GM12878 (cell line): ENCODE data around the gene NRXN3. TPM values are rescaled to one million over a fixed set of nuclear protein-coding genes. Genes with fewer than 3 reads are reported as not detected.

ENCODE experiments used
- ATAC-seq: fragments of 200-7000 bp; cut with Tn5 transposase; 3 replicates; pipeline ENCODE4 v1.9.1; 2020; ENCODE audit warnings: mild to moderate bottlenecking, moderate library complexity
- BruUV-seq: library from RNA; stranded (reverse); fragments of 400-500 nt; replicated peaks from 2 replicates; lab custom pipeline; 2021; lab: Mats Ljungman, UMichigan
- CTCF ChIA-PET: fragments of 300-600 bp; sonication (Branson Sonifier 250); formaldehyde crosslinking; extraction: SDS; loops from one replicate; lab custom pipeline; 2021; ENCODE audit warnings: inconsistent platforms; lab: Yijun Ruan, JAX
- POLR2A ChIA-PET: fragments of 350-600 bp; formaldehyde crosslinking; extraction: SDS; loops from one replicate; lab custom pipeline; 2021; ENCODE audit warnings: inconsistent platforms; lab: Charles Lee
- RAD21 ChIA-PET: fragments of 300-600 bp; sonication (Branson Sonifier 250); formaldehyde crosslinking; loops from one replicate; lab custom pipeline; 2023; ENCODE audit warnings: antibody characterized with exemption; ENCODE audit not compliant: unreplicated experiment; lab: Charles Lee
- SMC1A ChIA-PET: fragments of 300-600 bp; sonication (Branson Sonifier 250); formaldehyde crosslinking; loops from one replicate; lab custom pipeline; 2023; ENCODE audit not compliant: unreplicated experiment, uncharacterized antibody; lab: Charles Lee
- DNase-seq: peaks from one replicate; pipeline ENCODE4 v3.0.0-alpha.2; 2011; ENCODE audit warnings: low read depth, low spot score
- FAIRE-seq: peaks from 3 replicates; lab custom pipeline; 2011; peaks lifted over from hg19 to GRCh38; lab: Jason Lieb, UNC
- H2AFZ ChIP-seq: 2 replicates; pipeline ENCODE4 v1.6.0; 2011; ENCODE audit warnings: low read depth, low read length, control low read depth; ENCODE audit not compliant: control insufficient read depth
- H3K27ac ChIP-seq: 2 replicates; pipeline ENCODE4 v1.5.1; 2011; ENCODE audit warnings: control low read depth; ENCODE audit not compliant: control insufficient read depth, insufficient read depth
- H3K27me3 ChIP-seq, 2 experiments: replicated peaks in 1 of 2; 2 replicates each; pipeline versions ENCODE4 v1.6.0 to v1.6.1; 2011; ENCODE audit warnings: low read length in 1 of 2; ENCODE audit not compliant: control insufficient read depth in 2 of 2, insufficient read depth in 2 of 2
- H3K36me3 ChIP-seq, 2 experiments: 2 replicates each; pipeline ENCODE4 v1.5.1; 2011; ENCODE audit warnings: low read length in 1 of 2; ENCODE audit not compliant: control insufficient read depth in 2 of 2, insufficient read depth in 2 of 2
- H3K4me1 ChIP-seq: 2 replicates; pipeline ENCODE4 v1.6.1; 2011; ENCODE audit warnings: mild to moderate bottlenecking, low read length, moderate library complexity, mixed read lengths; ENCODE audit not compliant: control insufficient read depth, insufficient read depth
- H3K4me2 ChIP-seq: 2 replicates; pipeline ENCODE4 v1.6.0; 2011; ENCODE audit warnings: control low read depth; ENCODE audit not compliant: control insufficient read depth, insufficient read depth
- H3K4me3 ChIP-seq: fragments of 200-600 bp; sonication (generic); 2 replicates; pipeline ENCODE4 v1.5.1; 2016
- H3K79me2 ChIP-seq: 2 replicates; pipeline ENCODE4 v1.6.0; 2011; ENCODE audit warnings: low read length; ENCODE audit not compliant: control insufficient read depth, insufficient read depth
- H3K9ac ChIP-seq: 2 replicates; pipeline ENCODE4 v1.8.0; 2011; ENCODE audit warnings: low read length, control low read depth, mixed read lengths; ENCODE audit not compliant: control insufficient read depth, insufficient read depth
- H3K9me3 ChIP-seq: replicated peaks from 3 replicates; pipeline ENCODE4 v1.5.1; 2011; ENCODE audit warnings: mild to moderate bottlenecking, low read length; ENCODE audit not compliant: control insufficient read depth, insufficient read depth
- H4K20me1 ChIP-seq: 2 replicates; pipeline ENCODE4 v1.6.0; 2011; ENCODE audit not compliant: control insufficient read depth, insufficient read depth
- BRCA1 ChIP-seq: IDR thresholded peaks from 2 replicates; pipeline ENCODE4 v1.6.1; 2011; ENCODE audit warnings: low read depth, low read length, improper control_type of control experiment
- CBX5 ChIP-seq: sonication (generic); IDR thresholded peaks from 2 replicates; pipeline ENCODE4 v1.6.1; 2016; ENCODE audit warnings: low read depth, moderate library complexity, mild to moderate bottlenecking, inconsistent platforms
- CTCF ChIP-seq, 3 experiments: IDR thresholded peaks in 2 of 3; conservative IDR thresholded peaks in 1 of 3; 2 replicates each; pipeline ENCODE4 v1.5.1; 2011; ENCODE audit warnings: low read depth in 3 of 3, low read length in 3 of 3, mild to moderate bottlenecking in 3 of 3, control low read depth in 2 of 3, moderate library complexity in 2 of 3, inconsistent platforms in 1 of 3, mixed read lengths in 1 of 3; ENCODE audit not compliant: control insufficient read depth in 2 of 3, insufficient read depth in 1 of 3; ENCODE audit errors: extremely low read depth in 1 of 3
- ELK1 ChIP-seq: IDR thresholded peaks from 2 replicates; pipeline ENCODE4 v1.6.1; 2012; ENCODE audit warnings: low read depth, low read length, improper control_type of control experiment
- HCFC1 ChIP-seq: fragments of 150-350 bp; IDR thresholded peaks from 2 replicates; pipeline ENCODE4 v1.6.1; 2014; ENCODE audit warnings: low read length
- MAX ChIP-seq: IDR thresholded peaks from 2 replicates; pipeline ENCODE4 v1.6.1; 2012; ENCODE audit warnings: low read depth, low read length, improper control_type of control experiment
- MTA3 ChIP-seq: IDR thresholded peaks from 2 replicates; pipeline ENCODE4 v1.6.1; 2012; ENCODE audit warnings: low read length, inconsistent platforms, borderline replicate concordance
- NFYA ChIP-seq: IDR thresholded peaks from 2 replicates; pipeline ENCODE4 v1.6.1; 2011; ENCODE audit warnings: low read depth, mild to moderate bottlenecking, low read length, improper control_type of control experiment, borderline replicate concordance
- NR2C1 ChIP-seq: fragments of 450-650 bp; IDR thresholded peaks from 2 replicates; pipeline ENCODE4 v1.6.1; 2017; ENCODE audit warnings: antibody characterized with exemption, mild to moderate bottlenecking, moderate library complexity
- PBX3 ChIP-seq: IDR thresholded peaks from 2 replicates; pipeline ENCODE4 v1.6.1; 2011; ENCODE audit warnings: mild to moderate bottlenecking, low read depth, low read length, moderate library complexity; ENCODE audit not compliant: insufficient replicate concordance
- SIN3A ChIP-seq: IDR thresholded peaks from 2 replicates; pipeline ENCODE4 v1.6.1; 2012; ENCODE audit warnings: low read depth, low read length, improper control_type of control experiment
- SMAD5 ChIP-seq: IDR thresholded peaks from 2 replicates; pipeline ENCODE4 v1.6.1; 2016; ENCODE audit warnings: antibody characterized with exemption, low read depth
- SMARCA5 ChIP-seq: fragments of 450-650 bp; IDR thresholded peaks from 2 replicates; pipeline ENCODE4 v1.6.1; 2017; ENCODE audit warnings: mild to moderate bottlenecking
- TAF1 ChIP-seq: IDR thresholded peaks from 2 replicates; pipeline ENCODE4 v1.6.1; 2011; ENCODE audit warnings: mild to moderate bottlenecking, low read depth, low read length, borderline replicate concordance
- YBX1 ChIP-seq: fragments of 450-650 bp; IDR thresholded peaks from 2 replicates; pipeline ENCODE4 v1.6.1; 2016; ENCODE audit warnings: antibody characterized with exemption
- WGBS: methylation state at CpG from one replicate; pipeline ENCODE4 v1.1.6; 2016; ENCODE audit warnings: low lambda C conversion rate; ENCODE audit not compliant: insufficient replicate concordance, insufficient coverage; ENCODE audit errors: missing lambda C conversion rate; 5-methylcytosine and 5-hydroxymethylcytosine counted together
- in situ Hi-C: fragments of 300-500 bp; cut with MboI; formaldehyde crosslinking; loops from 9 replicates; pipeline ENCODE4 v1.14.3; 2018; ENCODE audit warnings: mixed read lengths
- intact Hi-C: fragments of 100-400 bp; cut with micrococcal nuclease; formaldehyde crosslinking; loops from one replicate; pipeline ENCODE4 v1.14.2; 2022; ENCODE audit not compliant: unreplicated experiment
- polyA plus RNA-seq, 11 experiments: library from polyadenylated mRNA; depleted of rRNA in 4 of 11; unstranded in 6 of 11; stranded (reverse) in 5 of 11; fragments of >200 nt; fragmentation: Nextera tagmentation in 4 of 11; fragmentation: Illumina TruSeq in 1 of 11; extraction: Ambion mirVana in 4 of 11; extraction: Trizol in 1 of 11; gene quantifications; 1 replicate in 1 of 11; 2 replicates in 10 of 11; pipeline versions ENCODE4 v1.2.1 to v1.2.3, GENCODE V29; 2011 to 2016; ENCODE audit warnings: inconsistent platforms in 2 of 11, missing spikeins in 2 of 11, low read depth in 1 of 11
- total RNA-seq, 4 experiments: library from RNA; depleted of rRNA in 3 of 4; stranded (reverse); fragments of >200 nt in 3 of 4; fragmentation: Illumina TruSeq in 1 of 4; extraction: Trizol in 1 of 4; gene quantifications; 2 replicates each; pipeline versions ENCODE4 v1.2.1 to v1.2.3, GENCODE V29; 2013 to 2021
- TF ChIP-seq, protein P1 (sequence below): fragments of 450-650 bp; IDR thresholded peaks from 2 replicates; pipeline ENCODE4 v1.6.1; 2016; ENCODE audit warnings: mild to moderate bottlenecking, moderate library complexity, borderline replicate concordance

NRXN3 gene
- total and polyA plus RNA-seq, 10 of the 15 experiments (the other 5 are each of a cell fraction or from before 2014, with no cell fraction given): 0.52 to 3.3 (median 1.4) TPM

DNA sequence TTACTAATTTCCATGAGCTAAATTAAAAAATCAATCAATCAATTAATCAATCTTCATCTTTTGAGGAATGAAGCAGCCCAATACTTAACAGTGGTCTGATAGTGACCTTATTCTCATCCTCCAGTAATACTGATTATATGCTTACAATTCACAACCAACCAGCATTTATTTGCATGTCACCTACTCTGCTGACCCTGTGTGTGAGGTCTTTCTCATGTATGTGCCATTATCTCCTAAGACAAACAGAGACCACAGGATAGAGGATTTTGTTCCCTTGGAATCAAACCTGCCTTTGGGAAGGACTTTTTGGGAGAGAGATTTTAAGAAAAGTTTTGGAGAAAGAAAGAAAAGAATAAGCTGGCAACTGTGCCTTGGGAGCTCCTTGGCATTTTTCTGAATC lies 197.2 kb downstream of the NRXN3 start (continued):
- TF ChIP-seq, protein P1, sequence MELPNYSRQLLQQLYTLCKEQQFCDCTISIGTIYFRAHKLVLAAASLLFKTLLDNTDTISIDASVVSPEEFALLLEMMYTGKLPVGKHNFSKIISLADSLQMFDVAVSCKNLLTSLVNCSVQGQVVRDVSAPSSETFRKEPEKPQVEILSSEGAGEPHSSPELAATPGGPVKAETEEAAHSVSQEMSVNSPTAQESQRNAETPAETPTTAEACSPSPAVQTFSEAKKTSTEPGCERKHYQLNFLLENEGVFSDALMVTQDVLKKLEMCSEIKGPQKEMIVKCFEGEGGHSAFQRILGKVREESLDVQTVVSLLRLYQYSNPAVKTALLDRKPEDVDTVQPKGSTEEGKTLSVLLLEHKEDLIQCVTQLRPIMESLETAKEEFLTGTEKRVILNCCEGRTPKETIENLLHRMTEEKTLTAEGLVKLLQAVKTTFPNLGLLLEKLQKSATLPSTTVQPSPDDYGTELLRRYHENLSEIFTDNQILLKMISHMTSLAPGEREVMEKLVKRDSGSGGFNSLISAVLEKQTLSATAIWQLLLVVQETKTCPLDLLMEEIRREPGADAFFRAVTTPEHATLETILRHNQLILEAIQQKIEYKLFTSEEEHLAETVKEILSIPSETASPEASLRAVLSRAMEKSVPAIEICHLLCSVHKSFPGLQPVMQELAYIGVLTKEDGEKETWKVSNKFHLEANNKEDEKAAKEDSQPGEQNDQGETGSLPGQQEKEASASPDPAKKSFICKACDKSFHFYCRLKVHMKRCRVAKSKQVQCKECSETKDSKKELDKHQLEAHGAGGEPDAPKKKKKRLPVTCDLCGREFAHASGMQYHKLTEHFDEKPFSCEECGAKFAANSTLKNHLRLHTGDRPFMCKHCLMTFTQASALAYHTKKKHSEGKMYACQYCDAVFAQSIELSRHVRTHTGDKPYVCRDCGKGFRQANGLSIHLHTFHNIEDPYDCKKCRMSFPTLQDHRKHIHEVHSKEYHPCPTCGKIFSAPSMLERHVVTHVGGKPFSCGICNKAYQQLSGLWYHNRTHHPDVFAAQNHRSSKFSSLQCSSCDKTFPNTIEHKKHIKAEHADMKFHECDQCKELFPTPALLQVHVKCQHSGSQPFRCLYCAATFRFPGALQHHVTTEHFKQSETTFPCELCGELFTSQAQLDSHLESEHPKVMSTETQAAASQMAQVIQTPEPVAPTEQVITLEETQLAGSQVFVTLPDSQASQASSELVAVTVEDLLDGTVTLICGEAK: no peak
- TF ChIP-seq MAX: no peak
- no peak for TF ChIP-seq NR2C1
- TF ChIP-seq SMAD5: no peak
- TF ChIP-seq TAF1: no peak

- RAD21 ChIA-PET: no interaction called here
- TF ChIP-seq SMARCA5: no peak
- no peak for TF ChIP-seq HCFC1
- TF ChIP-seq NFYA: no peak
- TF ChIP-seq BRCA1: no peak
- TF ChIP-seq YBX1: no peak
- no peak for TF ChIP-seq SIN3A
- TF ChIP-seq CBX5: no peak
- TF ChIP-seq MTA3: no peak
- TF ChIP-seq PBX3: no peak
- no peak for TF ChIP-seq ELK1
- no peak for TF ChIP-seq CTCF (IDR thresholded peaks at IDR 0.05 in 2 of 3, conservative IDR thresholded peaks at IDR 0.05 in 1 of 3; ENCODE audit: control insufficient read depth in 2 of 3, extremely low read depth in 1 of 3, insufficient read depth in 1 of 3, low read depth in 3 of 3, low read length in 3 of 3)
Measured at GRCh38 chr14:78383060-78383459, 212.9 kb downstream of the NRXN3 start.

More at GRCh38 chr14:78383060-78383459, 212.9 kb downstream of the NRXN3 start:
- no peaks in the 10 kb centered on the region for H3K27me3 ChIP-seq
- POLR2A ChIA-PET: no interaction called here
- H3K36me3 ChIP-seq: no peaks in the 10 kb centered on the region
- intact Hi-C loops (no loop called here), in situ Hi-C loops (no loop called here)
- 7% methylated on average over 3 of the region's 3 CpGs for WGBS
- no peak for DNase-seq
- H3K27ac ChIP-seq: no peak overlapping the region
- CTCF ChIA-PET: interaction anchor here (0.7 kb wide), 1 partner anchor 9 kb away, joined by 3 read pairs; no protein-coding TSS in a partner anchor
- H2AFZ ChIP-seq: no peak overlapping the region
- H3K4me2 ChIP-seq: no peak overlapping the region
- ATAC-seq: no peak
- FAIRE-seq: no peak
- no peaks in the 10 kb centered on the region for H4K20me1 ChIP-seq
- no peak overlapping the region for H3K9ac ChIP-seq
- no TSS peak for BruUV-seq
- H3K79me2 ChIP-seq: no peaks in the 10 kb centered on the region
- SMC1A ChIA-PET: no interaction called here
- H3K4me3 ChIP-seq: no peak overlapping the region
- H3K4me1 ChIP-seq: no peaks in the 10 kb centered on the region
- H3K9me3 ChIP-seq: no peaks in the 10 kb centered on the region
